Epithelial cell of prostate (primary cell): Measurements from ENCODE around the gene RHOBTB1.
"Not testable (repeated sequence)": the region's sequence is repeated elsewhere in the genome, so short reads cannot be mapped to it uniquely, and the experiment has no call there.

Source experiments
- DNase-seq: peaks from one replicate; pipeline ENCODE4 v3.0.0-alpha.2; 2011; ENCODE audit warnings: low read depth, low spot score
- H3K27ac ChIP-seq: fragments of 450-650 bp; 2 replicates; pipeline ENCODE4 v1.5.1; 2017; ENCODE audit warnings: mild to moderate bottlenecking

The RHOBTB1 gene

GRCh38 chr10:60911715-60912114 lies 32.3 kb downstream of the RHOBTB1 start:
- H3K27ac ChIP-seq: no peak overlapping the region
- DNase-seq: no peak

DNA sequence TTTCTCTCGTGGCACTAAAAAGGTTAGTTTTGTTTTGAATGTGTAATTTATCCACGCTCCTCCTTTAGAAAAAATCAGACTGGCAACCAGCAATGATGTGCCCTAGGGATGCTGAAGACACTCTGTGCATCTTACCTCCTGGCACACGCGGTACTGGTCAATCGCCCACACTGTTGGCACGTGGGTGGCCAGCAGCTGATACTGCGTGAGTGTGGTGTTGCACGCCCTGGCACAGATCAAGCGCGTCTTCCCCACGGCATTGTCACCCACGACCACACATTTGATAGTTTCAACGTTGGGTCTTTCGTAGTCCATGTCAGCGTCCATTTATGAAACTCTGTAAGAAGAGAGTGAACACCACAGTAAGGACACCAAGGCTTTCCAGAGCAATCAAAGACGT lies 32.8 kb downstream of the RHOBTB1 start:
- DNase-seq: no peak
- H3K27ac ChIP-seq: no peak overlapping the region

GRCh38 chr10:60910543-60910942 lies 33.4 kb downstream of the RHOBTB1 start:
- no peak for DNase-seq
- no peak overlapping the region for H3K27ac ChIP-seq

- no peak for DNase-seq
- H3K27ac ChIP-seq: no peak overlapping the region
Observed at GRCh38 chr10:60908896-60909295, 35.1 kb downstream of the RHOBTB1 start.

DNA sequence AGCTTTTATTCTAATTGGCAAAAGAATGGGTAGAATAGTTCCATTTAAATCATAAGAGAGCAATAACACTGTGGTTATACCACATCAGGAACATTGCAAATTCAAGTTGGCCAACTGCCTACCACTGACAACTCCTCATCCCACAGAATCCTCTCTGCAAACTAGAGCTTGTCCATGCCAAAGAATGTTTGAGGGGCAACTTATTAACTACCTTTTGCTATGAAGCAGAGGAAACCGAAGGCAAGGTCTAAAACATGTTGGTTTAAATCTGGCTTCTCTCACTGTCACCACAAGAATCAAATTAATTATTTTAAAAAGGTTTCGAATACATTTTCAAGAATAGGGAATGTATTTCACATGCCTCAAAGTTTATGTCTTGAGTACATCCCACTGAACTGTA lies 36.0 kb downstream of the RHOBTB1 start:
- H3K27ac ChIP-seq: no peak overlapping the region
- no peak for DNase-seq

GRCh38 chr10:60907236-60907635 lies 36.7 kb downstream of the RHOBTB1 start:
- no peak for DNase-seq
- no peak overlapping the region for H3K27ac ChIP-seq

DNA sequence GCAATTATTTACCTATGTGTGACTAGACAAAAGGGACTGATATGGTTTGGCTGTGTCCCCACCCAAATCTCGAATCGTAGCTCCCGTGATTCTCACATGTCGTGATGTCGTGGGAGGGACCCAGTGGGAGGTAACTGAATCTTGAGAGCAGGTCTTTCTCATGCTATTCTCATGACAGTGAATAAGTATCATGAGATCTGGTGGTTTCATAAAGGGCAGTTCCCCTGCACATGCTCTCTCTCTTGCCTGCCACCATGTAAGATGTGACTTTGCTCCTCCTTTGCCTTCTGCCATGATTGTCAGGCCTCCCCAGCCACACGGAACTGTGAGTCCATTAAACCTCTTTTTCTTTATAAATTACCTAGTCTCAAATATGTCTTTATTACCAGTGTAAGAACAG lies 37.2 kb downstream of the RHOBTB1 start:
- not testable (repeated sequence) for H3K27ac ChIP-seq

DNA sequence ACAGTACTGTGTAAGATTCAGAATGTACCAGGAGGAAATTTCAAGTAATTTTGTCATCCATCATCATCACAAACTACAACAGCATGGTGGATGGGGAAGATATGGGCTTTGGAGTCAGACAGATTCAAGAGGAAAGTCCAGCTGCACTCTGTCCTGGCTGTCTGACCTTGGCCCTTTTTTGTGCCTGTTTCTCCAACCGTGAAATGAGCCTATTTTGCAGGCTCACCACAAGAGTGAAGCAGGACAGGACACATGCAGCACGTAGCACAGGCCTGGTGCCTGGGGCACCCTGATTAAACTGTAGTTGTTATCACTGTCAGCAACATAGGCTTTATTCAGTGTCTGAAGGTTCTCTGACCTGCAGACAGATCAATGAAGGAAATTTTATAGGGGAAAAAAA lies 37.6 kb downstream of the RHOBTB1 start:
- DNase-seq: no peak
- no peak overlapping the region for H3K27ac ChIP-seq

More for the DNA sequence above, 37.2 kb downstream of the RHOBTB1 start:
- not testable (repeated sequence) for DNase-seq

GRCh38 chr10:60905580-60905979 lies 38.4 kb downstream of the RHOBTB1 start:
- no peak for DNase-seq
- no peak overlapping the region for H3K27ac ChIP-seq

GRCh38 chr10:60903096-60903495 lies 40.9 kb downstream of the RHOBTB1 start:
- no peak overlapping the region for H3K27ac ChIP-seq
- DNase-seq: no peak

- DNase-seq: no peak
- no peak overlapping the region for H3K27ac ChIP-seq
Observed at GRCh38 chr10:60901561-60902235, 42.3 kb downstream of the RHOBTB1 start.

- DNase-seq: no peak
- H3K27ac ChIP-seq: no peak overlapping the region
Observed at GRCh38 chr10:60899266-60899665, 44.7 kb downstream of the RHOBTB1 start.

DNA sequence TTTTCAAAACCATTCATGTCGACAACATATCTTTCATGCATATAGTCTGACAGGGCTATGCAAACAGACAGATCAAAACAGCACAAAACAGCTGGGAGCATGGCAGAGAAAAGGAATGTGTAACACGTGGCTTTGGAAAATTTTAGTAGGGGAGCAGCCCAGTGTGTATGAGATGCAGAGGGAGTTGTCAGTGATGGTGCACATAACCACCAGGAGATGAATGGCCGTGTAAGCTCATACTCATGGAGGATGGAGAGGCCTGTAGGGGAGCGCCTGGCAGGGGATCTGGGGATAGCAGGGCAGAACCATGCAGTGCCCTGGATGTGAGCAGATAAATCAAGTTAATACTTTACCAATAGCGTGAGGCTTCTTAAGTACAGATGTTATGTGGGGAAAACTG lies 45.7 kb downstream of the RHOBTB1 start:
- no peak overlapping the region for H3K27ac ChIP-seq
- no peak for DNase-seq

GRCh38 chr10:60896810-60897209 lies 47.2 kb downstream of the RHOBTB1 start:
- no peak overlapping the region for H3K27ac ChIP-seq
- DNase-seq: no peak

DNA sequence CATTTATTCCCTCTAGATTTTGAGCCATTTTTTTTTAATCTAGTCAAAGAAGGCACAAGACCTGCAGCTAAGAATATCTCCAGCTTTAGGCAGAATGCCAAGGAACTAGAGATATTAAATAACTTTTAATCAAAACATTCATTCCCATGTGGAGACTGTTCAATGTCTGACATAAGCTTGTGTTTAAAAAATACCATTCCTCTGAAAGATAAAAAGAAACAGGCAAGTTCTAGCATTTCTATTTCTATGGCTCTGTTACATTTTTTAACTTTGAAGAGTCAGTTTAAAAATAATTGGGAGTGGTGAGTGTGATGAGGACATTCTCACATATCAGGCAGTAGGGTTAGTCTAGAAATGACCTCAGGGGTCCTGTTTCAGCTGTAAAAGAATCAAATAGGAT lies 48.0 kb downstream of the RHOBTB1 start:
- DNase-seq: no peak
- no peak overlapping the region for H3K27ac ChIP-seq

GRCh38 chr10:60894786-60895185 lies 49.2 kb downstream of the RHOBTB1 start:
- peak; percentile 52 for DNase-seq
- no peak overlapping the region for H3K27ac ChIP-seq

DNA sequence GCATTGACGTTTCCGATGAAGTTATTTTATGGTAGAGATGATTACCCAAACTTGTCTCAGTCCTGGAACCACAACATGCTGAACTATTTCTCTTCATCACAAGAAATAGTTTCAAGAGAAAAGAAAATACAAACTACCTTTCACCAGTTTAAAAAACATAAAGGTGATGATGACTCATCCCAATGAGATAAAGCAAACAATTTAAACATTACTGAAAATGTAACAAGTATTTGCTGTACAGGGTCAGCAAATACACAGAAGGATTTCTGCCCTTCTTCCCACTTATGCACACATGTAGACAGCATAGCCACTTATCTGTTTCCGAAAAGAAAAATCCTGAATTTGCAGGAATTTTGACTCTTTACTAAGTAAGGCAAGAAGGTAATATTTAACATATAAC lies 50.8 kb downstream of the RHOBTB1 start:
- no peak overlapping the region for H3K27ac ChIP-seq
- DNase-seq: no peak

- no peak for DNase-seq
- H3K27ac ChIP-seq: no peak overlapping the region
Observed at GRCh38 chr10:60892571-60892970, 51.4 kb downstream of the RHOBTB1 start.

GRCh38 chr10:60890811-60891210 lies 53.2 kb downstream of the RHOBTB1 start:
- no peak for DNase-seq
- no peak overlapping the region for H3K27ac ChIP-seq

- DNase-seq: no peak
- H3K27ac ChIP-seq: no peak overlapping the region
Observed at GRCh38 chr10:60883187-60883586, 60.8 kb downstream of the RHOBTB1 start.

DNA sequence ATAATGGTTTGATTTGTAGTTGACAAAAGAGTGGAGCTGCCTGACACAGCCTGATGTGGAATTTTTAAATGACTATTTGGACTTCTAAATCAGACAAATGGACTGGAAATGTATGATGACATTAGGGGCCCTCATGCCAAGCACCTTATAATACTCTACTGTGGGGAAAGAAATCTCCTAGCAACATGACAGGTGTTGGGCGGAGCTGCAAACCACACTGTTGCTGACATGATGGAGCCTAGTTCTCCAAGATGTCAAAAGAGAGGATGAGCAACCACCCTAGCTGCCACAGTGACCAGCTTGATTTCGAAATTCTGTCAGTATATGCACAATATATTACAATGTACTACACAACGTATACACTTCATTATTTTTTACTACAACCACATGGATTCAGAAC lies 65.8 kb downstream of the RHOBTB1 start:
- no peak for DNase-seq
- no peak overlapping the region for H3K27ac ChIP-seq

DNA sequence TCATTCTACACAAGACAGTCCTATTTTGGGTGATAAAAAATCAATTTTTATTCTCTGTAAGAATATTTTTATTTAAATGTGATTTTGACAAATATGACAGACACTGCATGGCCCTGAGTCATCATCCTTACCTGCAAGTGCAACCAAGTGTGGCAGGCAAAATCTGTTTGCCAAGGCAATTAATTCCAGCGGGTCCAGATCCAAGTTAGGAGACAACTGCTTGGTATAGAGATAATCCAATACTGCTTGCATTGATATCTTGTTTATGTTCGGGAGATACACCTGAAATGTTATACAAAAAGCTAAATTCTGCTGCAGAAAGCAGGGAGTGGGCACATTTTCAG lies 66.2 kb downstream of the RHOBTB1 start:
- no peak overlapping the region for H3K27ac ChIP-seq
- no peak for DNase-seq
